GM18498 (cell line): ENCODE measurements around the gene NIFK.
"Not testable (repeated sequence)": the region's sequence is repeated elsewhere in the genome, so short reads cannot be mapped to it uniquely, and the experiment has no call there.

Experiments
- ATAC-seq: cut with Tn5 transposase; IDR thresholded peaks from one replicate; pipeline ENCODE4 v1.9.1; 2021; ENCODE audit warnings: mild to moderate bottlenecking, moderate library complexity; ENCODE audit not compliant: unreplicated experiment

The NIFK gene

DNA sequence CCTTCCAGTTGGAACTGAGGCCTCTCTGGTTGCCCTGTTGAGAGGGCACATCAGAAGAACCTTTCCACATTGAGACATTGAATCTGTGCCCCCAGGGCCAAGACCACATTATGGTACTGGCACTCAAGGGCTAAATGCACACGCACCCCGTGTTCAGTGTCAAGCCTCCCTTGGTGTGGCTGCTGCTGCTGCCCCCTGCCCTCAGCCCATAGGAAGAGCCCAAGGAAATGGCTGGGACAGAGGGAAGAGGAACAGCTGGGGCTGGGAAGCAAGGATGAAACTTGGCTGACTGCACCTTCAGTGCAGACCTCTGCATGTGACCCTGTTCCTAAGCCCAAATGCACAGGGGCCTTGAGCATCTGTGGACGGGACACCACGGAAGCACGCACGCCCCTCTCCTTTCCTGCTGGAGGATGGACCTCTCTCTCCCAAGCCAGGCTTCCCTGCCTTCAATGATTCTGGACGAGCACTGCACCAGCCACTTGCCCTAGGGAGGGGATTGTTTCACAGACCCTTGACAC is 40.2 kb downstream of the NIFK start:
- no peak for ATAC-seq

- ATAC-seq, result no peak
Observed at GRCh38 chr2:121695171-121695451, 41.6 kb downstream of the NIFK start.

DNA sequence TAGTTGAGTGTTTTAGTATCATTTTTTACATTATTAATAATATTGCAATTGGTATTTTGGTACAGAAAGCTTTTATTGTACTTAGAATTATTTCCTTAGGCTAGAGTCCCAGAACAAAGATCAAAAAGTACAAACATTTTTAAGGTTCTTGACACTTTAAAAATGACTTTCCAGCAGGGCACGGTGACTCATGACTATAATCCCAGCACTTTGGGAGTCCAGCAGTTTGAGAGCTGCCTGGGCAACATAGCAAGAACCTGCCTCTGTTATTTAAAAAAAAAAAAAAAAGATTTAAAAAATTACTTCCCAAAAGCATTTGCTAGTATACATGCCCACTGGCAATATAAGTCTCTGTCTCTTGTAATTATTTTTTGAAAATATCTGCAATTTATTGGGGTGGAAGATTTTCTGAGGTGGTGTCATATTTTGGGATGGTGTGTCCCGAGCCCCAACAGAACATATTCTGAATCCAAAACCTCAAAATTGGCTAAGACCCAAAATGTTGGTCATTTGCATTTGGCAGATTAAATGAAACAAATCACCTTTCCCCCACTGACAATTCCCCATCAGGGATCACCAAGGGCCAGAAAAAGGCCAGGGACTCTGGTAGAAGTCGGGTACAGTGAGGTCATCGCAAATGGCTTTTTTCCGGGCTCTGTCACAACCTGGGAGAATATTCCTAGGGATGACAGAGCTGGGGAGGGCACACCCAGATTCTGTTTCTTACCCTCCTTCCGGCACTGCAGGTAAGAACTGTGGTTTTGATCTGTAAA is 42.1 kb downstream of the NIFK start:
- ATAC-seq, result no peak

DNA sequence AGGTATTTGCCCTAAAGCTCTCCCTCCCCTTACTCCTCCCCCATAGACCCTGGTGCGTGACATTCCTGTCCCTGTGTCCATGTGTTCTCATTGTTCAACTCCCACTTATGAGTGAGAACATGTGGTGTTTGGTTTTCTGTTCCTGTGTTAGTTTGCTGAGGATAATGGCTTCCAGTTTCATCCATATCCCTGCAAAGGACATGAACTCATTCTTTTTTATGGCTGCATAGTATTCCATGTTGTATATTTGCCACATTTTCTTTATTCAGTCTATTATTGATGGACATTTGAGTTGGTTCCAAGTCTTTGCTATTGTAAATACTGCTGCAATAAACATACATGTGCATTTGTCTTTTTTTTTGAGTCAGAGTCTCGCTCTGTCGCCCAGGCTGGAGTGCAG is 46.1 kb downstream of the NIFK start:
- not testable (repeated sequence) for ATAC-seq

DNA sequence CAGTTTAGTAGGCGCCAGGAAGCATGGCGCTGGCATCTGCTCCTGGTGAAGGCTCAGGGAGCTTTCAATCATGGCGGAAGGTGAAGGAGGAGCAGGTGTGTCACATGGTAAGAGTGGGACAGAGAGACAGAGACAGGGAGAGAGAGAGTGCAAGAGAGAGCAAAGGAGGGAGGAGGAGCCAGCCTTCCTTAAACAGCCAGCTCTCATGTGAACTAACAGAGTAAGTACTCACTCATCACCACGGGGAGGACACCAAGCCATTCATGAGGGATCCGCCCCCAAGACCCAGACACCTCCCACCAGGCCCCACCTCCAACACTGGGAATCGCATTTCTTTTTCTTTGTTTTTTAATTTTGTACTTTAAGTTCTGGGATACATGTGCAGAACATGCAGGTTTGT is 46.6 kb downstream of the NIFK start:
- ATAC-seq, result no peak

GRCh38 chr2:121689356-121689755 is 47.3 kb downstream of the NIFK start:
- ATAC-seq, result no peak

DNA sequence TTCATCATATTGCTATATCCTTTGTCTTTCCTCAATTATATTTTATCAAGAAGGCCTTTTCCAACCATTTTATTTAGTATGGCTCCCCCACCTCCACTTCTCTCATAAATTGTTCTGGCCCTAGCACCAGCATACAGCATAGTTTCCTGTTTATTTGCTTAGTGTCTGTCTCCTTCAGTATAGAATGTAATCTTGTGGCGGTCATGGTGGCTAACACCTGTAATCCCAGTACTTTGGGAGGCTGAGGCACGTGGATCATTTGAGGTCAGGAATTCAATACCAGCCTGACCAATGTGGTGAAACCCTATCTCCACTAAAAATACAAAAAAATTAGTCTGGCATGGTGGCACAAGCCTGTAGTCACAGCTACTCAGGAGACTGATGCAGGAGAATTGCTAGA is 47.9 kb downstream of the NIFK start:
- ATAC-seq, result no peak

DNA sequence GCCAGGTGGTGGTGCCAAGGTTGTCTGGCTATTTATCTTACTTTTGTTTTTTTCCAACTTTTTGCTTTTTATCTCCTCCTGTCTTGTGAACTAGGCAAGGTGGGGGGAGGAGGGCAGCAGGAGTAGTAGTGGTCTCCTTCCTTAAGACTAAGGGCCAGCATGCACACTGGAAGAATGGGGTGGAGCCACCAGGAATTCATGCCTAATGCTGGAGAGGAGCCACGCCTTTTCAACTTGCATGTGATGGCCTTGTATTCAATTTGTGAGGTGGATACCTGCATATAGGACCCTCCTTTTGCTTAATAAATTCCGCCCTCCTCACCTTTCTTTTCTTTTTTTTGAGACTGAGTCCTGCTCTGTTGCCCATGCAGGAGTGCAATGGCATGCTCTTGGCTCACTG is 49.8 kb downstream of the NIFK start:
- no peak for ATAC-seq

- no peak for ATAC-seq
Observed at GRCh38 chr2:121686218-121686617, 50.5 kb downstream of the NIFK start.

DNA sequence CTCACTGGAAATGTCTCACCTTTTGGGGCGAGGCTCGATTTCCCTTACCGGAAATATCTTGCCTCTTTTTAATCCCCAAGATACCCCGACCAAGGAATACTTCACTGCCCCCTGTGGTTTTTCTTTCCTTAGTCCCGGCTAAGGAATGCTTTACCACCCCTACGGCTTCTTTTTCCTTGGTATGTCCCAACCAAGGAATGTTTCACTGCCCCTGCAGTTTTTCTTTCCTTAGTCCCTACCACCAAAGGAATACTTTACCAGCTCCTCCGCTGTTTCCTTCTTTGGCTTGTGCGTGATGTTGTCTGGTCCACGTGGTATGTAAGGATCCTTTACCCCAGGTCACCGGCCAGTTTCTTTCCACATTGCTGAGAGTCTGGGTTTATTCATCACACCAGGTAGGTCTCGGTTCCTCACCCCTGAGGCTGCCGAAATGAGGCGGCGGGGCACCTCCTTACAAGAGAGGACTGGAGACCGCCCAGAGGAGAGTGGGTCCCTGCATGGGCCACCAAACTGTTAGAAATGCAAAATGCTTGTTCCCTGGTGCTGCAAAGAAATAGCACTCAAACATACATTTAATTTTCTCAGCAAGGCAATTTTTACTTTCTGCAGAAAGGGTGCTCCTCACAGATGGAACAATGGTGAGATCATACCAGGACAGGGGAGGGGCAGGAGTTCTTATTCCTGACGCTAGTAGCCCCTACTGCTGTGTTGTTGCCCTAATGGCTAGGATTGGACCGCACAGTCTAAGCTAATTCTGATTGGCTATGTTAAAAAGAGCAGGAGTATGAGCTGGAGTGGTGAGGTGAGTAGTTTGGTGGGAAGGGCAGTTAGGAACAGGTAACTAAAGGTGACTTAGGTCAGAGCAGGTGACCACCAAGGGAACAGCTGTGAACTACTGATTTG is 54.0 kb downstream of the NIFK start:
- ATAC-seq, result no peak

DNA sequence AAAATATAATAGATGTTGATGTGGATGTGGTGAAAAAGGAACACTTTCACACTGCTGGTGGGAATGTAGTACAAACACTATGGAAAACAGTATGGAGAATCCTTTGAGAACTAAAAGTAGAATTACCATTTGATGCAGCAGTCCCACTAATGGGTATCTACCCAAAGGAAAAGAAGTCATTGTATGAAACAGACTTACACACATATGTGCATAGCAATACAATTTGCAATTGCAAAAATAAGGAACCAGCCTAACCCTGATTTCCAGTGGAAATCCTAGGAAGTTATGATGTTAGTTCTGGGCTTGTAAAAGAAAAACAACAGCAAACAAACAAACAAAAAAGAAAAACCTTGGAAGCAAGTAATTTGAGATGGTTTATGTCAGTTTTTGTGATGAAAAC is 58.8 kb downstream of the NIFK start:
- no peak for ATAC-seq
